C4-2B (cell line): Measurements from ENCODE around the gene TRAFD1.

Experiments
- CTCF ChIP-seq: fragments of 450-650 bp; conservative IDR thresholded peaks from 2 replicates; pipeline ENCODE4 v1.5.1; 2017; ENCODE audit warnings: mild to moderate bottlenecking
- ZFX ChIP-seq: fragments of 450-650 bp; IDR thresholded peaks from 2 replicates; pipeline ENCODE4 v1.6.1; 2017

GRCh38 chr12:112126000-112126438 is 659 bp downstream of the TRAFD1 start:
- TF ChIP-seq CTCF (no peak), ZFX (peak; percentile 62)
